ENCODE measurements around the gene SRF. TPM values are rescaled to one million over a fixed set of nuclear protein-coding genes. Genes with fewer than 3 reads are reported as not detected.

The SRF gene
- total and polyA plus RNA-seq, 2 of the 4 experiments (the other 2 are of a cell fraction), result 20.6 to 56.3 TPM

GRCh38 chr6:43142101-43142500 lies 29.0 kb upstream of the SRF start:
- no peak overlapping the region for H2BK5ac ChIP-seq (ENCODE audit: low read depth, low read length, poor library complexity, severe bottlenecking)
- peaks cover 45% of the 10 kb centered on the region for H3K36me3 ChIP-seq (ENCODE audit: control insufficient read depth, insufficient read depth, low read length)
- ChIA-PET POLR2A (ENCODE audit: unreplicated experiment) (interaction anchor here (1.0 kb wide), 1 partner anchor 67 kb away, joined by 3 read pairs; no protein-coding TSS in a partner anchor), CTCF (interaction anchor here (2.4 kb wide), 1 partner anchor 18 kb away, joined by 17 read pairs; no protein-coding TSS in a partner anchor)
- WGBS, 2 experiments (ENCODE audit: extremely low coverage in 2 of 2, insufficient read length in 1 of 2), result 90% methylated on average over 2 of the region's 14 CpGs; no CpG with 5 or more reads in 1 of the 2 experiments
- no peak overlapping the region for H3K4me3 ChIP-seq (ENCODE audit: insufficient read depth, low read depth, low read length)
- no peaks in the 10 kb centered on the region for H3K27me3 ChIP-seq (ENCODE audit: control insufficient read depth, insufficient read depth, low read length)
- peaks cover 5 to 19% of the 10 kb centered on the region in 2 experiments; a peak in 2 of 4 replicates for H3K79me1 ChIP-seq (ENCODE audit: low read depth in 1 of 2, low read length in 2 of 2)
- dilution Hi-C loops (cut with HindIII; ENCODE audit: low sequenced_read_pairs, unreplicated experiment) (no loop called here), intact Hi-C loops (cut with micrococcal nuclease) (loop anchor here (2.0 to 5.0 kb wide), 2 partner anchors 90 to 127 kb away; partner anchors contain the start of genes CUL7 and KLHDC3), in situ Hi-C loops (cut with MboI; ENCODE audit: low sequenced_read_pairs) (loop anchor here (10.0 kb wide), 1 partner anchor 237 kb away; no protein-coding TSS in a partner anchor)
- H3K23ac ChIP-seq (ENCODE audit: low read depth, low read length), result no peak overlapping the region
- H4K20me1 ChIP-seq (ENCODE audit: insufficient read depth, low read length), result no peaks in the 10 kb centered on the region
- no peak overlapping the region for H3K56ac ChIP-seq (ENCODE audit: extremely low read depth, insufficient read depth, low read length)
- H2BK20ac ChIP-seq (ENCODE audit: low read depth, low read length), result no peak overlapping the region
- no peak overlapping the region for H4K5ac ChIP-seq (ENCODE audit: low read depth, low read length)
- no peak overlapping the region for H4K91ac ChIP-seq (ENCODE audit: insufficient read depth, low read depth, low read length)
- H3K27ac ChIP-seq (ENCODE audit: insufficient read depth, low read length), result no peak overlapping the region
- H3K4me2 ChIP-seq (ENCODE audit: low read depth, low read length), result no peak overlapping the region
- H2AK9ac ChIP-seq (replicated peaks; ENCODE audit: low read depth, low read length, poor library complexity), result no peak overlapping the region
- H2AFZ ChIP-seq (replicated peaks; ENCODE audit: low read length, poor library complexity), result no peak overlapping the region
- no peak overlapping the region for H3K4ac ChIP-seq (ENCODE audit: low read depth, low read length)
- H2BK120ac ChIP-seq (ENCODE audit: low read depth, low read length), result no peak overlapping the region
- no peak for DNase-seq
- H3K18ac ChIP-seq (ENCODE audit: low read depth, low read length), result no peak overlapping the region
- no peaks in the 10 kb centered on the region for H3K9me1 ChIP-seq (ENCODE audit: insufficient read depth, low read length)
- peaks cover 10% of the 10 kb centered on the region for H3K4me1 ChIP-seq (ENCODE audit: control insufficient read depth, insufficient read depth, low read length)
- H2BK15ac ChIP-seq (ENCODE audit: low read depth, low read length), result no peak overlapping the region
- H3K14ac ChIP-seq (replicated peaks; ENCODE audit: low read depth, low read length), result no peak overlapping the region
- TF ChIP-seq, protein P1, sequence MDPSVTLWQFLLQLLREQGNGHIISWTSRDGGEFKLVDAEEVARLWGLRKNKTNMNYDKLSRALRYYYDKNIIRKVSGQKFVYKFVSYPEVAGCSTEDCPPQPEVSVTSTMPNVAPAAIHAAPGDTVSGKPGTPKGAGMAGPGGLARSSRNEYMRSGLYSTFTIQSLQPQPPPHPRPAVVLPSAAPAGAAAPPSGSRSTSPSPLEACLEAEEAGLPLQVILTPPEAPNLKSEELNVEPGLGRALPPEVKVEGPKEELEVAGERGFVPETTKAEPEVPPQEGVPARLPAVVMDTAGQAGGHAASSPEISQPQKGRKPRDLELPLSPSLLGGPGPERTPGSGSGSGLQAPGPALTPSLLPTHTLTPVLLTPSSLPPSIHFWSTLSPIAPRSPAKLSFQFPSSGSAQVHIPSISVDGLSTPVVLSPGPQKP (IDR thresholded peaks at IDR 0.05; ENCODE audit: borderline replicate concordance, low read depth, low read length), result no peak
- TF ChIP-seq RAD21 (IDR thresholded peaks at IDR 0.05; ENCODE audit: low read length) (no peak), NFE2L2 (IDR thresholded peaks at IDR 0.05; ENCODE audit: low read depth, low read length) (no peak), RFX5 (IDR thresholded peaks at IDR 0.05; ENCODE audit: low read depth, low read length) (no peak), MXI1 (IDR thresholded peaks at IDR 0.05; ENCODE audit: borderline replicate concordance, low read depth, low read length) (no peak), CHD1 (IDR thresholded peaks at IDR 0.05; ENCODE audit: low read depth, low read length) (no peak), CTCF (conservative IDR thresholded peaks at IDR 0.05; ENCODE audit: low read depth, low read length) (no peak), USF2 (IDR thresholded peaks at IDR 0.05; ENCODE audit: low read depth, low read length) (no peak), SMC3 (IDR thresholded peaks at IDR 0.05; ENCODE audit: low read depth, low read length) (no peak), MAZ (IDR thresholded peaks at IDR 0.05; ENCODE audit: borderline replicate concordance, low read depth, low read length) (no peak), BHLHE40 (IDR thresholded peaks at IDR 0.05; ENCODE audit: low read depth, low read length) (no peak), POLR2A (IDR thresholded peaks at IDR 0.05; ENCODE audit: low read depth, low read length) (no peak), FOS (IDR thresholded peaks at IDR 0.05; ENCODE audit: low read depth, low read length) (no peak)
- BruUV-seq (replicated peaks), result no TSS peak
- no peak overlapping the region for H3K9ac ChIP-seq (ENCODE audit: low read depth, low read length)
- no peak overlapping the region for H4K8ac ChIP-seq (ENCODE audit: low read depth in 2 of 2, low read length in 2 of 2)
- H2AK5ac ChIP-seq (ENCODE audit: low read depth, low read length), result no peak overlapping the region
- ATAC-seq (ENCODE audit: low read depth), result no peak
- no peaks in the 10 kb centered on the region for H3K9me3 ChIP-seq (ENCODE audit: control insufficient read depth, insufficient read depth, low read length)

All from IMR-90 (cell line).